Measurements from ENCODE around the gene ENDOG. TPM values are rescaled to one million over a fixed set of nuclear protein-coding genes. Genes with fewer than 3 reads are reported as not detected.
A peak's percentile ranks its signal among the peaks of the same experiment; 100 is the strongest.

Gene ENDOG
- total and polyA plus RNA-seq, 4 donors: 5.6 to 36.6 (median 27.7) TPM

DNA sequence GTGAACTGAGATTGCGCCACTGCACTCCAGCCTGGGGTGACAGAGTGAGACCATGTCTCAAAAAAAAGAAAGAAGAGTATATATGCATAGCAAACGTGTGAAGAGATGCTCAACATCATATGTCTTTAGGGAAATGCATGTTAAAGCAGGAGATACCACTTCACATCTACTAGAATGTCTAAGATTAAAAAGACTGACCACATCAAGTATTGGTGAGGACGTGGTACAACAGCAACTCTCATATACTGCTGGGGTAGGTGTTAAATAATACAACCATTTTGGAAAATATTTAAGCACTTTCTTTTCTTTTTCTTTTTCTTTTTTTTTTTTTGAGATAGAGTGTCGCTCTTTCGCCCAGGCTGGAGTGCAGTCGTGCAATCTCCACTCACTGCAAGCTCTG is 32.9 kb upstream of the ENDOG start:
- DNase-seq (no peak), ATAC-seq (ENCODE audit: insufficient read depth, low FRiP score) (no peak)
- peaks cover 0 to 9% (median 0%) of the 10 kb centered on the region in 4 donors for H3K36me3 ChIP-seq (ENCODE audit: control insufficient read depth in 4 of 4, insufficient read depth in 4 of 4, low read length in 4 of 4)
- no peak overlapping the region for H3K4me3 ChIP-seq
- peaks cover 0 to 9% (median 5%) of the 10 kb centered on the region in 5 donors for H3K4me1 ChIP-seq (ENCODE audit: control insufficient read depth in 5 of 5, insufficient read depth in 5 of 5, low read length in 5 of 5)
- 93 to 95% methylated on average over 6 of the region's 6 CpGs for WGBS, 2 donors
- no peaks in the 10 kb centered on the region for H3K27me3 ChIP-seq (ENCODE audit: control insufficient read depth in 3 of 3, insufficient read depth in 3 of 3, low read length in 2 of 3)
- TF ChIP-seq, protein P1, sequence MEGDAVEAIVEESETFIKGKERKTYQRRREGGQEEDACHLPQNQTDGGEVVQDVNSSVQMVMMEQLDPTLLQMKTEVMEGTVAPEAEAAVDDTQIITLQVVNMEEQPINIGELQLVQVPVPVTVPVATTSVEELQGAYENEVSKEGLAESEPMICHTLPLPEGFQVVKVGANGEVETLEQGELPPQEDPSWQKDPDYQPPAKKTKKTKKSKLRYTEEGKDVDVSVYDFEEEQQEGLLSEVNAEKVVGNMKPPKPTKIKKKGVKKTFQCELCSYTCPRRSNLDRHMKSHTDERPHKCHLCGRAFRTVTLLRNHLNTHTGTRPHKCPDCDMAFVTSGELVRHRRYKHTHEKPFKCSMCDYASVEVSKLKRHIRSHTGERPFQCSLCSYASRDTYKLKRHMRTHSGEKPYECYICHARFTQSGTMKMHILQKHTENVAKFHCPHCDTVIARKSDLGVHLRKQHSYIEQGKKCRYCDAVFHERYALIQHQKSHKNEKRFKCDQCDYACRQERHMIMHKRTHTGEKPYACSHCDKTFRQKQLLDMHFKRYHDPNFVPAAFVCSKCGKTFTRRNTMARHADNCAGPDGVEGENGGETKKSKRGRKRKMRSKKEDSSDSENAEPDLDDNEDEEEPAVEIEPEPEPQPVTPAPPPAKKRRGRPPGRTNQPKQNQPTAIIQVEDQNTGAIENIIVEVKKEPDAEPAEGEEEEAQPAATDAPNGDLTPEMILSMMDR (IDR thresholded peaks at IDR 0.05; ENCODE audit: control extremely low read depth, extremely low read depth): no peak
- no peak overlapping the region for H3K9ac ChIP-seq (ENCODE audit: insufficient read depth in 1 of 2, low read length in 2 of 2)
- no peaks in the 10 kb centered on the region for H3K9me3 ChIP-seq (ENCODE audit: control insufficient read depth in 4 of 4, insufficient read depth in 3 of 4, low read length in 3 of 4)
- H3K27ac ChIP-seq (ENCODE audit: low read depth in 1 of 2, low read length in 1 of 2): no peak overlapping the region

DNA sequence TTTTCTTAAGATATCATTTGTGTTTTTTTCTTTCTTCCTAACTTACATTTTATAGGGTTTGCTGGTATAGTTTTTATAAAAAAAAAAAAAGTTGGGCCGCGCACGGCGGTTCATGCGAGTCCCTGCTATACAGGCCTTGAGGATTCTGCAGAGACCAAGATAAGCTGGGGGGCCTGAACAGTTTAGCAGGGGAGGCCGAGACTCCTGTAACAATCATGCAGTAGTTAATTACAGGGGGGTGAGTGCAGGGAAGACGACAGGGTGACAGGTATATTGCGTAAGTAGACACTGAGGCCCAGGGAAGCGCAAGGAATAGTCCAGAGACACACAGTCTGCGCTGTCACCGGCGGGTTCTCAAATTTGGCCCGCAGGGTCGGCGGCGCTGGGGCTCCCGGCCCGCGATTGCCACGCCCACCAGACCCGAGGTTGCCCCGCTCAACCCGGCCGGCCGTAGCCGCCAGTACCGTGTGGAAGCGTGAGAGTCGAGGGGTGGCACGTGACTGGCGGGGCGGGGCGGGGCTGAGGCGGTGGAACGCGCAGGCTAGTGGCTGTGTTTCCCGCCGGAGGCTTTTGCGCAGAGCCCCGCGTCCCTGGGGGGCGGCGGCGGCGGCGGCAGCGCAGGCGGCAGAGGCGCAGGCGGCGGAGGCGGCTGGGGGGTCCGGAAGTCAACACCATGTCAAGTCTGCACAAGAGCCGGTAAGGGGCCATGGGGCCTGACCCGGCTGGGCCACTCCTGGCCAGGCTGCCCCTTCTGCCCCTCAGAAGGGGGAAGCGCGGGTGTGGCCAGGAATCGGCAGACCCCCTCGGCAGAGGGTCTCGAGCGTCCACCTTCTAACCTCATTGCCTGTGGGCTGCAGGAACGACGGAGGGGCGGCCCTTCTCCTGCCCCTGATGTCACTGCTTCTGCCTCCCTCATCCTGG is 31.4 kb upstream of the ENDOG start, which contains the start of gene TBC1D13:
TSS of gene TBC1D13 (plus strand) at position 573 of the 921 bp plus-strand sequence. CDS start at position 674, 101 bp downstream.
- peak; percentile 85 to 89 (median 88) for DNase-seq
- WGBS, 2 donors: 7 to 10% methylated on average over 40 to 64 of the region's 64 CpGs

DNA sequence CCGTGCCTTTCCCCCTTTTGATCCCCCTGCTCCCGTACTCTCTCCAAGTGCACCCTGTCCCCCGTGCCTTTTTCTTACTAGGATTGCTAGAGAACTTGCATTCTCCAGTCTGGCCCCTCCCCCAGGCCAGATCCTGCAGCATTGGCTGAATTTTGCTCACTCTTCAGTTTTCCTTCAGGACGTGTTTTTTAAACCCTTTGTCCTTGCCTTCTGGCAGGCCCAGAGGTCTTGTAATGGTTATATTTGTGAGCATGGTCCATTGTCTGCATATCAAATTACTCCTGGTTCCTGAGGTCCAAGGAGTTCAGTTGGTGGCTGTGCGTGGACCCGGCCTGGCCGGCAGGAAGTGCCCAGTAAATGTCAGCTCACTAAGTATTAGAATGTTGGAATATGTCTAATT is 30.6 kb upstream of the ENDOG start:
- H3K4me3 ChIP-seq: peak overlapping the region; percentile 100
- H3K27me3 ChIP-seq (ENCODE audit: control insufficient read depth in 3 of 3, insufficient read depth in 3 of 3, low read length in 2 of 3): no peaks in the 10 kb centered on the region
- 2% methylated on average over 5 to 7 of the region's 7 CpGs for WGBS, 2 donors
- no peak for ATAC-seq (ENCODE audit: insufficient read depth, low FRiP score)
- H3K27ac ChIP-seq (ENCODE audit: low read depth in 1 of 2, low read length in 1 of 2): peak overlapping the region; percentile 57 to 87
- H3K4me1 ChIP-seq (ENCODE audit: control insufficient read depth in 5 of 5, insufficient read depth in 5 of 5, low read length in 5 of 5): peaks cover 0 to 9% (median 5%) of the 10 kb centered on the region in 5 donors
- DNase-seq: peak; percentile 26 to 56 (median 53)
- H3K36me3 ChIP-seq (ENCODE audit: control insufficient read depth in 4 of 4, insufficient read depth in 4 of 4, low read length in 4 of 4): peaks cover 3 to 24% (median 19%) of the 10 kb centered on the region in 4 donors
- TF ChIP-seq, protein P1 (IDR thresholded peaks at IDR 0.05; ENCODE audit: control extremely low read depth, extremely low read depth): no peak
- peak overlapping the region; percentile 28 to 79 for H3K9ac ChIP-seq (ENCODE audit: insufficient read depth in 1 of 2, low read length in 2 of 2)
- no peaks in the 10 kb centered on the region for H3K9me3 ChIP-seq (ENCODE audit: control insufficient read depth in 4 of 4, insufficient read depth in 3 of 4, low read length in 3 of 4)

More for the DNA sequence above, 31.4 kb upstream of the ENDOG start, which contains the start of gene TBC1D13:
- TF ChIP-seq, protein P1 (IDR thresholded peaks at IDR 0.05; ENCODE audit: control extremely low read depth, extremely low read depth): no peak
- Histone ChIP-seq H3K9ac (ENCODE audit: insufficient read depth in 1 of 2, low read length in 2 of 2) (peak within 1 kb of the TSS; percentile 28 to 79), H3K9me3 (ENCODE audit: control insufficient read depth in 4 of 4, insufficient read depth in 3 of 4, low read length in 3 of 4) (no peaks in the 10 kb centered on the region), H3K27ac (ENCODE audit: low read depth in 1 of 2, low read length in 1 of 2) (peak within 1 kb of the TSS; percentile 87 to 91), H3K4me1 (ENCODE audit: control insufficient read depth in 5 of 5, insufficient read depth in 5 of 5, low read length in 5 of 5) (peaks cover 0 to 9% (median 5%) of the 10 kb centered on the region in 5 donors), H3K36me3 (ENCODE audit: control insufficient read depth in 4 of 4, insufficient read depth in 4 of 4, low read length in 4 of 4) (peaks cover 3 to 18% (median 12%) of the 10 kb centered on the region in 4 donors), H3K4me3 (peak within 1 kb of the TSS; percentile 100), H3K27me3 (ENCODE audit: control insufficient read depth in 3 of 3, insufficient read depth in 3 of 3, low read length in 2 of 3) (no peaks in the 10 kb centered on the region)
- peak; percentile 98 for ATAC-seq (ENCODE audit: insufficient read depth, low FRiP score)

Data from lung (tissue), 12 donors.